Skeletal muscle satellite cell (primary cell): ENCODE measurements around the gene PCDH17.

Source experiments
- H3K27me3 ChIP-seq: 2 replicates; pipeline ENCODE4 v1.7.0; 2013; ENCODE audit warnings: low read length; ENCODE audit not compliant: control insufficient read depth, insufficient read depth
- H3K36me3 ChIP-seq: 2 replicates; pipeline ENCODE4 v1.7.0; 2013; ENCODE audit warnings: mild to moderate bottlenecking, control low read depth, low read length; ENCODE audit not compliant: insufficient read depth
- H3K4me1 ChIP-seq: 2 replicates; pipeline ENCODE4 v1.7.0; 2013; ENCODE audit warnings: low read length; ENCODE audit not compliant: control insufficient read depth, insufficient read depth
- H3K4me2 ChIP-seq: 2 replicates; pipeline ENCODE4 v1.7.0; 2013; ENCODE audit warnings: mild to moderate bottlenecking, low read length
- H3K4me3 ChIP-seq: 2 replicates; pipeline ENCODE4 v1.7.0; 2013; ENCODE audit warnings: low read length
- H3K9ac ChIP-seq: 2 replicates; pipeline ENCODE4 v1.7.0; 2013; ENCODE audit warnings: mild to moderate bottlenecking, low read depth, low read length, moderate library complexity
- H3K9me3 ChIP-seq: replicated peaks from 2 replicates; pipeline ENCODE4 v1.7.0; 2013; ENCODE audit warnings: mild to moderate bottlenecking, control low read depth, low read length

PCDH17 gene

GRCh38 chr13:57740719-57741118 lies 109.2 kb downstream of the PCDH17 start:
- Histone ChIP-seq H3K4me3 (no peak overlapping the region), H3K9me3 (no peaks in the 10 kb centered on the region), H3K9ac (no peak overlapping the region), H3K4me1 (no peaks in the 10 kb centered on the region), H3K27me3 (no peaks in the 10 kb centered on the region), H3K4me2 (no peak overlapping the region), H3K36me3 (no peaks in the 10 kb centered on the region)

DNA sequence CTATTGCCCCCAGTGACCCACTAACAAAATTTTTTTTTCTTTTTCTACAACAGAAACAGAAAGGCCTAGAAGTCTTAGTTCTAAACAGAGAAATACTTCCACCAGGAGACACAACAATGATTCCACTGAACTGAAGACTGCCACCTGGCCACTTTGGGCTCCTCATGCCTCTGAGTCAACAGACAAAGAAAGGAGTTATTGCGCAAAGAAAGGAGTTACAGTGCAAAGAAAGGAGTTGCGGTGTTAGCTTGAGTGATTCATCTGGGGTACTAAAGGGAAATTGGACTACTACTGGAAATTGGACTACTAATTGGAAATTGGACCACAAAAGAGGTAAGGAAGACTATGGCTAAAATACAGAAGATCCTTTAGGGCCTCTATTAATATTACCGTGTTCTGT lies 116.6 kb downstream of the PCDH17 start:
- Histone ChIP-seq H3K9me3 (no peaks in the 10 kb centered on the region), H3K4me3 (no peak overlapping the region), H3K4me1 (no peaks in the 10 kb centered on the region), H3K4me2 (no peak overlapping the region), H3K36me3 (no peaks in the 10 kb centered on the region), H3K27me3 (no peaks in the 10 kb centered on the region), H3K9ac (no peak overlapping the region)

GRCh38 chr13:57760951-57761350 lies 129.4 kb downstream of the PCDH17 start:
- H3K27me3 ChIP-seq = no peaks in the 10 kb centered on the region
- no peaks in the 10 kb centered on the region for H3K4me1 ChIP-seq
- no peaks in the 10 kb centered on the region for H3K36me3 ChIP-seq
- no peak overlapping the region for H3K4me3 ChIP-seq
- H3K9me3 ChIP-seq = no peaks in the 10 kb centered on the region
- no peak overlapping the region for H3K9ac ChIP-seq
- no peak overlapping the region for H3K4me2 ChIP-seq

DNA sequence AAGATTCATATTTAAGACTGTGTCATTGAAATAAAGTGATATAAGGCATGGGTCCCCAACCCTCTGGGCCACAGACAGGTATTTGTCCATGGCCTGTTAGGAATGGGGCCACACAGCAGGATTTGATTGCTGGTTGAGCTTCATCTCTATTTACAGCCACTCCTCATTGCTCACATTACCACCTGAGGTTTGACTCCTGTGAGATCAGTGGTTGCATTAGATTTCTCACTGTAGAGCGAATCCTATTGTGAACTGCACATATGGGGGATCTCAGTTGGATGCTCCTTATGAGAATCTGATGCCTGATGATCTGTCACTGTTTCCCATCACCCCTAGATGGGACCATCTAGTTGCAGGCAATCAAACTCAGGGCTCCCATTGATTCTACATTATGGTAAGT lies 132.1 kb downstream of the PCDH17 start:
- H3K9ac ChIP-seq = no peak overlapping the region
- H3K4me2 ChIP-seq = no peak overlapping the region
- H3K4me3 ChIP-seq = no peak overlapping the region
- no peaks in the 10 kb centered on the region for H3K27me3 ChIP-seq
- no peaks in the 10 kb centered on the region for H3K9me3 ChIP-seq
- H3K36me3 ChIP-seq = no peaks in the 10 kb centered on the region
- no peaks in the 10 kb centered on the region for H3K4me1 ChIP-seq
